NCI-H1417 (cell line): ENCODE measurements around the gene RSRP1.
A peak's percentile ranks its signal among the peaks of the same experiment; 100 is the strongest.
"Not testable (repeated sequence)": the region's sequence is repeated elsewhere in the genome, so short reads cannot be mapped to it uniquely, and the experiment has no call there.

ENCODE experiments used
- DNase-seq, 3 experiments: peaks; one replicate each; lab custom pipeline; 2025; lab: John Stamatoyannopoulos, UW

RSRP1 gene

GRCh38 chr1:25256578-25256965 lies 9.3 kb upstream of the RSRP1 start:
- DNase-seq: peak in 1 of 3 experiments; percentile 32

- no peak for DNase-seq
These were observed 8.7 kb upstream of the RSRP1 start for GRCh38 chr1:25255706-25256577.

GRCh38 chr1:25253911-25254310 lies 6.7 kb upstream of the RSRP1 start:
- DNase-seq: no peak

- DNase-seq: no peak
These were observed 838 bp upstream of the RSRP1 start for GRCh38 chr1:25247829-25248754.

- peak in 2 of 3 experiments; percentile 58 to 74 for DNase-seq
These were observed 642 bp downstream of the RSRP1 start for GRCh38 chr1:25246600-25247023.

- DNase-seq: peak in 2 of 3 experiments; percentile 31 to 32
These were observed 1.2 kb downstream of the RSRP1 start for GRCh38 chr1:25245809-25246599.

- no peak for DNase-seq
These were observed 1.9 kb downstream of the RSRP1 start for GRCh38 chr1:25245393-25245792.

- DNase-seq: no peak
These were observed 3.3 kb downstream of the RSRP1 start for GRCh38 chr1:25243907-25244306.

GRCh38 chr1:25239681-25240541 lies 7.3 kb downstream of the RSRP1 start:
- DNase-seq: peak; percentile 91 to 96 (median 94)

- DNase-seq: no peak
These were observed 9.2 kb downstream of the RSRP1 start for GRCh38 chr1:25238046-25238445.

GRCh38 chr1:25236261-25236660 lies 11.0 kb downstream of the RSRP1 start:
- not testable (repeated sequence) for DNase-seq

GRCh38 chr1:25235411-25235810 lies 11.8 kb downstream of the RSRP1 start:
- DNase-seq: not testable (repeated sequence)

- peak in 2 of 3 experiments; percentile 34 to 64 for DNase-seq
These were observed 14.1 kb downstream of the RSRP1 start for GRCh38 chr1:25232866-25233784.

- DNase-seq: peak; percentile 89 to 95 (median 93)
These were observed 15.0 kb downstream of the RSRP1 start, which contains the start of gene SYF2 for GRCh38 chr1:25232027-25232865. TSS of gene SYF2 (minus strand) at chr1:25232502. CDS start at chr1:25232467, 35 bp downstream.

GRCh38 chr1:25223471-25223870 lies 23.8 kb downstream of the RSRP1 start:
- DNase-seq: no peak

GRCh38 chr1:25222606-25223005 lies 24.6 kb downstream of the RSRP1 start:
- DNase-seq: no peak

GRCh38 chr1:25220666-25221065 lies 26.6 kb downstream of the RSRP1 start:
- no peak for DNase-seq

GRCh38 chr1:25219661-25220251 lies 27.5 kb downstream of the RSRP1 start:
- no peak for DNase-seq
